CD4-positive, alpha-beta T cell treated with Interleukin-4 for 1 hour (primary cell): ENCODE data around the gene CCDC196.
A peak's percentile ranks its signal among the peaks of the same experiment; 100 is the strongest.
"Not testable (repeated sequence)": the region's sequence is repeated elsewhere in the genome, so short reads cannot be mapped to it uniquely, and the experiment has no call there.

Experiments used
- DNase-seq, 2 donors: peaks; one replicate each; pipeline ENCODE4 v3.0.0-alpha.2; 2020 to 2022

Gene CCDC196

GRCh38 chr14:66495218-66496098 lies 9.3 kb downstream of the CCDC196 start:
- DNase-seq: peak; percentile 20 to 58

DNA sequence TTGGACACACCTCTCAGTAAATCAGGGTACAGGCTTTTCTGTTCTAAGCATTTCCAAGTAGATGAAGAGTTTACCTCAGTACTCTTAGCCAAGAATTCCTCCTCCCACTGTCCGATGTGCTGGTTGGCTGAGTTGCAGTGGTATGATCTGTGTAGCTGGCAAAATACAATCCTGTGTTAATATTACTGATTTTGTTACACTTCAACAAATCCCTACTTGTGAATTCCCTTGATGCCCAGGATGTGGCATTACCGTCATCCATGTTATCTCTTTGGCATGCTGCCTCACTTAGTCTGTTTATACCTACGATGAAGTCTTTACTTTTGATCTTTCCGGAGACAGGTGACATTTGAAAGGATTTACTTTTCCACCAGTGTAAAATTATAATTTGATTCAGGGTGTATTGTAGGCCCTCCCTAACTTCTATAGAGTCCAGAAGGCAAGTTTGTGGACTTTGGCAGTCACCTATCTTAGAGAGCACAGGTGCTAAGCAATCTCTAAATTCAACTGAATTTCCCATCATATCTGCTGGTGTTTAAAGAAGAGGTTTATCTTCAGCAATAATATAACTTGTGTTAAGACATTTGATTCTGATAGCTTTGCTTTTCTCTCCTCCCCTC lies 10.1 kb downstream of the CCDC196 start:
- no peak for DNase-seq

GRCh38 chr14:66496911-66497310 lies 10.7 kb downstream of the CCDC196 start:
- no peak for DNase-seq

- DNase-seq: no peak
Observed at GRCh38 chr14:66498311-66498710, 12.1 kb downstream of the CCDC196 start.

DNA sequence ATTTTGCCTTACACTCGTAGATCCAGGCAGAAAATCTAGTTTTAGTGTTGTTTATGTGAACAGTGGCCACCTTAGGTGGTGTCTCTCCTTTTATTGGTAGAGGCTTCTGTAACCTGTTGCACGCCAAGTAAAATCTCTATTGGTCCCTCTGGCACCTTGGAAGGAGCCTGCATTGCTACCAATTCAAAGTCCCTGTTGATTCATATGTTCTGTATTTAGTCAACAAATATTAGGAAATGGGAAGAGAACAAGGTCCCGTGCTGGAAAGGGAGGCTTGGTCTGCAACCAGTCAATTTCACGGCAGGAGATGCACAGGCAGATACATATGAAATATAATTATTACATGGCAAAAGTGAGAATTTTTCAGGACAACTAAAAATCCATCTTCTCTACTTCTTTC lies 15.4 kb downstream of the CCDC196 start:
- DNase-seq: no peak

GRCh38 chr14:66502836-66503235 lies 16.7 kb downstream of the CCDC196 start:
- DNase-seq: not testable (repeated sequence)

- no peak for DNase-seq
Observed at GRCh38 chr14:66503532-66503931, 17.4 kb downstream of the CCDC196 start.

- DNase-seq: peak in 1 of 2 donors; percentile 15
Observed at GRCh38 chr14:66507181-66507721, 21.1 kb downstream of the CCDC196 start.

DNA sequence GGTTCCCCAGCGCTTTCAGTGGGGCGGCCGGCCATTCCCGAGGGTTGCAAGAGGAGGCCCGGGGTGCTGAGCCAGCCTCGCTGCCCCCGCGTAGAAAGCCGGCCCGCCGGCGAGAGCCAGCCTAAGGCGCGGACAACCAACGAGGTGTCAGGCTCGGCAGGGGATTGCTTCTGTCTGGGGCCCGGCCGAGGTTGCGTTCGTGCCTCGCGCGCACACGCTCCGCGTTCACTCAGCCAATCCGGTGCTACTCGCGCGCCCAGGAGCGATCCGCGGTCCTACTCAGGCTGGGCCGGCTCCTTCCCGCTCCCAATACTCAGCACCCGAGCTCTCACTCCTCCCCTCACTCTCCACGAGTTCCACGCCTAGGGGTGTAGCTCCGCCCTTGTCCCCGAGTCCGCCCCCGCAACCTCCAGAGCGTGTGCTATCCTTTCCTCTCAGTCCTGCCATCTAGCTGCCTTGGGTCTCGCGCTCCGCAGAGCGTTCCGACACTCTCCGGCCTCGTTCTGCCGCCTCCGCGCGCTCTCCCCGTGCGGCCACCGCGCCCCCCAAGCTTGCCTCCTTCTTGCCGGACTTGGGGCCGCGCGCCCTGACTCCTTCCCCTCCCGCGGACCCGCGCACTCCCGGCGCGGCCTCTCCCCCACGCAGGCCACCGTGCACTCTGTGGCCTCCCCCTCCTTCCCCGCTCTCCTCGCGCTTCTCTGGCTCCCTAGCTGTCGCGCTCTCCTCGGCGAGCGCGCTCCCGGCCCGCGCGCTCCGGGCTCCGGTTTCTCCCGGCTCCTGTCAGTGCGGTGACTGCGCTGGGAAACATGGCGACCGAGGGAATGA lies 21.8 kb downstream of the CCDC196 start, which contains the start of gene GPHN:
Gene GPHN (plus strand): TSS at position 426 of the 825 bp plus-strand sequence.
- peak; percentile 89 to 92 for DNase-seq

- no peak for DNase-seq
Observed at GRCh38 chr14:66508547-66508845, 22.3 kb downstream of the CCDC196 start.

- DNase-seq: peak; percentile 23 to 55
Observed at GRCh38 chr14:66508846-66509621, 22.9 kb downstream of the CCDC196 start.

DNA sequence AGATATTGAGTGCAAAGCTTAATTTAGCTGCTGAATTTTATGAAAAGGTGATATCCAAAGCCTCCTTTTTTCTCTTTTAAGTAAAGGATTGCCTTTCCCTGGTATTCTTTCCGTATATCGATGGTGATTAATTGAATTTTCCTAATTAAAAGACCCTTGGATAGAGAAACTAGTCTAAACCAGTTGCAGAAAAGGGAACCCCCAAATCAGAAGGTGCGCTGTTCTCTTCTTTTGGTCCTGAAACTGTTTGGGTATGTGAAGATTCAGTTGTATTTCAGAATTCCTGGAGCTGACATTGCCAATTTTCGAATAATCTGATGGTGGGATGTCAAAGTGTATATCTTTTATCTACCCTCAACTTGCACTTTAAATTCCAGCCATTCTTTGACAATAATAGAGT lies 23.7 kb downstream of the CCDC196 start:
- no peak for DNase-seq

DNA sequence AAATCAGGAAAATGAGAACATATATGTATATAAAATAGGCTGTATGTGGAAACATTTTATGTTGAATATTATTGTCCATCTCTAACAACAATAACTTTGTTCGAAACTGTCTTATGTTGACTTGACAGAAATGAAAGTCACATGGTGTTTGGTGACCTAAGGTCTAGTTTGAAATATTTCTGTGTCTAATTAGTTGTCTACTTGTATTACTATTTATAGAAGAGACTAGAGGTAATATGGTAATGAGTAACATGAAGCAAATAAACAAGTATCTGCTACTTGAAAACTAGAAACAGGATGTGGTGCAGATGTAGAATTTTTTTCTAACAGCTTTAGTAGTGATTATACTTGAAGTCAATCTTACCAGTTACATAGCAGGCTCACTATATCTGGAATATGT lies 25.7 kb downstream of the CCDC196 start:
- DNase-seq: peak in 1 of 2 donors; percentile 32

DNA sequence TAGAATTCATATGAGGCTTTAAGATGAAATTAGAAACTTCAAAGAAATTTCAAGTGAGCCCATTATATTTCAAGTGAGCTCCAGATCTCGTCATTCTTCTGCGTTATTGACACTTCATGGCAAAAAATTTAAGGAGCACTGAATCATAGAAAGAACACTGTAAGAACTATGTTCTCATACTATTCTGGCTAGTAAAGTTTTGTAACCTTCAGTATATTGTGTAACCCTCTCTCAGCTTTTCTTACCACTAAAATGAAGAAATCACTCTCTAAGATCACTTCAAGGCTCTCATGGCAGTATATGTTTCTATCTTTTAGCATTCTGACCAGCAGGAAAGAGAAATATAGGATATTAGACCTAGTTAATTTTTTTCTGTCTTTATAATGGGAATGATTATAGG lies 28.0 kb downstream of the CCDC196 start:
- DNase-seq: no peak

GRCh38 chr14:66530526-66530925 lies 44.4 kb downstream of the CCDC196 start:
- DNase-seq: no peak

DNA sequence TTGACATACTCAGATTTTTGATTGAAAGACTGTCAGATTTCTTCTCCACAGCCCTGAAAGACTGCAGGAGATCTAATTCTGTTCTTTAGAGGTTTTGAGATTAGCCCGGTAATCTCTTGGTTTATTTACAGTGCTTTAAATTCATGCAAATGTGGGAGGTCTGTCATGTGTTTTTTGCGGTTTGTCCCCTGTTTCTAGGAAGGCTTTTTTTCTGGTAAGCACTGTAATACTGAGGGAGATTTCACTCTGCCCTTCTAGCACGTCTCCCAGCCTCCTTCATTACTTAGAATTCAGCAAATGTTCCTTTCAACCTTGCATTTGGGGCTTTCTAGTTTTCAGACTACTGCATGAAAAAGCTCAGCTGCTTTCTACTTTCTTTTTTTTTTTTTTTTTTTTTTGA lies 52.9 kb downstream of the CCDC196 start:
- DNase-seq: peak in 1 of 2 donors; percentile 33

GRCh38 chr14:66540038-66540437 lies 53.9 kb downstream of the CCDC196 start:
- no peak for DNase-seq

GRCh38 chr14:66541627-66542026 lies 55.5 kb downstream of the CCDC196 start:
- no peak for DNase-seq

- DNase-seq: no peak
Observed at GRCh38 chr14:66543996-66544395, 57.8 kb downstream of the CCDC196 start.

DNA sequence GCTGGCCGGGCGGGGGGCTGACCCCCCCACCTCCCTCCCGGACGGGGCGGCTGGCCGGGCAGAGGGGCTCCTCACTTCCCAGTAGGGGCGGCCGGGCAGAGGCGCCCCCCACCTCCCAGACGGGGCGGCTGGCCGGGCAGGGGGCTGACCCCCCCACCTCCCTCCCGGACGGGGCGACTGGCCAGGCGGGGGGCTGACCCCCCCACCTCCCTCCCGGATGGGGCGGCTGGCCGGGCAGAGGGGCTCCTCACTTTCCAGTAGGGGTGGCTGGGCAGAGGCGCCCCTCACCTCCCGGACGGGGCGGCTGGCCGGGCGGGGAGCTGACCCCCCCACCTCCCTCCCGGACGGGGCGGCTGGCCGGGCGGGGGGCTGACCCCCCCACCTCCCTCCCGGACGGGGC lies 59.0 kb downstream of the CCDC196 start:
- not testable (repeated sequence) for DNase-seq

DNA sequence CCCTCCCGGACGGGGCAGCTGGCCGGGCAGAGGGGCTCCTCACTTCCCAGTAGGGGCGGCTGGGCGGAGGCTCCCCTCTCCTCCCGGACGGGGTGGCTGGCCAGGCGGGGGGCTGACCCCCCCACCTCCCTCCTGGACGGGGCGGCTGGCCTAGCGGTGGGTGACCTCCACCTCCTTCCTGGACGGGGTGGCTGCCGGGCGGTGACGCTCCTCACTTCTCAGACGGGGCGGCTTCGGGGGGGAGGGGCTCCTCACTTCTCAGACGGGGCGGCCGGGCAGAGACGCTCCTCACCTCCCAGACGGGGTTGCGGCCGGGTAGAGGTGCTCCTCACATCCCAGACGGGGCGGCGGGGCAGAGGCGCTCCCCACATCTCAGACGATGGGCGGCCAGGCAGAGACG lies 59.6 kb downstream of the CCDC196 start:
- not testable (repeated sequence) for DNase-seq
